Fibroblast of the aortic adventitia (primary cell): ENCODE results near the gene ASPA. TPM values are rescaled to one million over a fixed set of nuclear protein-coding genes. Genes with fewer than 3 reads are reported as not detected.

ENCODE experiments used
- DNase-seq: peaks from one replicate; pipeline ENCODE4 v3.0.0-alpha.2; 2010; ENCODE audit warnings: low read depth
- H3K4me3 ChIP-seq: 2 replicates; pipeline ENCODE4 v1.5.1; 2011; ENCODE audit warnings: low read depth, mild to moderate bottlenecking, control low read depth, low read length, moderate library complexity
- CTCF ChIP-seq: IDR thresholded peaks from 2 replicates; pipeline ENCODE4 v1.5.1; 2011; ENCODE audit warnings: mild to moderate bottlenecking, low read length, control low read depth, inconsistent platforms; ENCODE audit not compliant: insufficient read depth
- total RNA-seq: library from RNA; depleted of rRNA; stranded (reverse); fragments of >200 nt; gene quantifications from 2 replicates; pipeline ENCODE4 v1.2.3, GENCODE V29; 2012; ENCODE audit warnings: low replicate concordance

The ASPA gene
- total RNA-seq, 1 donor = 1.9 TPM

DNA sequence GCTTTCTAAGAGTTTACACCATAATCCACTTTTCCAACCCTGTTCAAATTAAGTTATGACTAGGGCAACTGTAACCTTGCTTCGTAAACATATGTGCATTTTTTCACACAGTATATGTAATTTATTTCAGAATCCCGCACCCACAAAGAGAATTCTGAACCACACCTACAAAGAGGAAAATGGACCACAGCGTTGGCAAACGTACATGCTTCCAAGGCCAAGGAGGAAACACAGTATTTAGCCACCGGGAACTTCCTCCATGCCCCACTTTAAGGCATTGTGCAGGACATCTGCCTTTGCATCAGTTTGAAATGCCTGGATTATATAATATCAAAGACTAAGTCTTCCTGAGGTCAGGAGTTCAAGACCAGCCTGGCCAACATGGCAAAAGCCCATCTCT is 6.3 kb upstream of the ASPA start:
- TF ChIP-seq CTCF = no peak
- no peak overlapping the region for H3K4me3 ChIP-seq
- DNase-seq = no peak

DNA sequence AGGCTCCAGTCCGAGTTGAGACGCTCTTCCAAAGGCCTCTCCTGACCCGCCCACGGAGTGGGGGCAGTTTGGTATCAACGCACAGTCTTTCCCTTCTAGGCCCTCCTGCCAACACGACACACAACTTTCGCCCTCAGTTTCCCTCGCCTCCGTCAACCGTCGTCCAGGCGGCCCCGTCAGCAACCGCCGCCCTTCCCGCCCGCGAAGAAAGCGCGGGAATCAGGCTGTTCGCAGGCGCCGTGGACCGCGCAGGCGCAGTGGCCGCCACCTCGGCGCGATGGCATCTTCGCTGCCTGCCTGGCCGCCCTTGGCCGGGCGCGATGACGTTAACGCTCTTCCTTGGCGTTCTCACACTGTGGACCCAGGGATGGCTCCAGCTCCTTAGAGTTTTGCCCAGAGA is 4.2 kb upstream of the ASPA start, which contains the start of gene SPATA22:
Gene SPATA22, minus strand, starts transcription at position 221 of the 400 bp plus-strand sequence. CDS start 2,494 bp downstream, outside the sequence.
- no peak for TF ChIP-seq CTCF
- DNase-seq = no peak
- H3K4me3 ChIP-seq = no peak within 1 kb of the TSS

- no peak for TF ChIP-seq CTCF
- DNase-seq = no peak
- H3K4me3 ChIP-seq = no peak overlapping the region
These were observed 3.7 kb upstream of the ASPA start for GRCh38 chr17:3472137-3472536.

- no peak overlapping the region for H3K4me3 ChIP-seq
- DNase-seq = peak; percentile 6
- TF ChIP-seq CTCF = no peak
These were observed 1.6 kb upstream of the ASPA start for GRCh38 chr17:3474212-3474611.

DNA sequence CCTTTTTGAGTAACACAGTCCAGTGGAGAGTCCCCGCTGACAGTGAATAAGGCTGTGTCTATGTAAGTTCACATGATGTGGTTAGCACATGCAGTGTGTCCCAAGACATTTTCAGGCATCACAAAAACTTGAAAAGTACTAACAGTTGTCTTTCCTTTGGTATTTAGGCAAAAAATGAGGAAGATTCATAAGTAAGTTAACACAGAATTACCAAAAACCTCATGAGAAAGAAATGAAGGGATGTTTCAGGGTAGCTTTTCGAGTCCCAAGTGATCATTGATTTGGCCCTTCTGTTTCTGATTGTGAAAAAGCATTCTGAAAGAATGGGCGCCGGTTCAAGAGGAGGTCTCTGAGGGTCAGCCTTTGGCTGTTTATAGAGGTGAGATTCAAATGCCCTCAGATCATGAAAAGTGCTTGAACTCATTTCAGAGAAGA is 529 bp upstream of the ASPA start:
- H3K4me3 ChIP-seq = no peak overlapping the region
- no peak for DNase-seq
- no peak for TF ChIP-seq CTCF

DNA sequence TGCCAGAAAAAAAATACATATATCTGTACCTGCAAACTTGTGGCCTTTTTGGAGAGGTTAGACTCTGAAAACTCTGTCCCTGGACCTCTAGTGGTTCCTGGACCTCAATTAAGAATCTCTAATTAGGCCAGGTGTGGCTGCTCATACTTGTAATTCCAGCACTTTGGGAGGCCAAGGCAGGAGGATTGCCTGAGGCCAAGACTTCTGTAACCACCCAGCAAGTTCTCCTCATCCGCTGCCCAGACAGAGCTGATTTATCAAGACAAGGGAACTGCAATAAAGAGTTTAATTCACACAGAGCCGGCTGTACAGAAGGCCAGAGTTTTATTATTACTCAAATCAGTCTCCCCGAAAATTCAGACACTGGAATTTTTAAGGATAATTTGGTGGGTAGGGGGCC is 4.2 kb downstream of the ASPA start:
- no peak for TF ChIP-seq CTCF
- no peak for DNase-seq
- no peak overlapping the region for H3K4me3 ChIP-seq

- no peak for DNase-seq
- TF ChIP-seq CTCF = no peak
- no peak overlapping the region for H3K4me3 ChIP-seq
These were observed 7.1 kb downstream of the ASPA start for GRCh38 chr17:3482852-3483251.
